GM18868 (cell line): ENCODE data around the gene SLCO2A1.

Source experiments
- ATAC-seq: cut with Tn5 transposase; IDR thresholded peaks from one replicate; pipeline ENCODE4 v1.9.1; 2021; ENCODE audit warnings: mild to moderate bottlenecking, moderate library complexity; ENCODE audit not compliant: unreplicated experiment

The SLCO2A1 gene

DNA sequence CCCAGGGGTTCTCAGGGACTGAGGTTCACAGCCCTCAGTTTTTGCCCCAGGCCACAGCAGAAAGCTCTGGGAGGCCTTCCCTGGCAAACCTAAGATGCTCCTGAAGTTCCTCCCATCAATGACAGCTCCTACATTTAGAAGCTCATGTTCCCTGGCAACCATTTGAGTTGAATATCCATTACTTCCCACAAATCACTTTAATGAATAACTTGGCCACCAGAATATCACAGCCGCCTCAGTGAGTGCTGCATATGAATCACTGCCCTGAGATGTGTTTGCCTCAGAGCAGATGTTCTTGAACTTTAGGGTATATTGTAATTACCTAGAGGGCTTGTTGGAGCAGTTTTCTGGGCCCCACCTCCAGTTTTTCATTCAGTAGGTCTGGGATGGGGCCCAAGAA lies 27.4 kb downstream of the SLCO2A1 start:
- ATAC-seq = no peak

DNA sequence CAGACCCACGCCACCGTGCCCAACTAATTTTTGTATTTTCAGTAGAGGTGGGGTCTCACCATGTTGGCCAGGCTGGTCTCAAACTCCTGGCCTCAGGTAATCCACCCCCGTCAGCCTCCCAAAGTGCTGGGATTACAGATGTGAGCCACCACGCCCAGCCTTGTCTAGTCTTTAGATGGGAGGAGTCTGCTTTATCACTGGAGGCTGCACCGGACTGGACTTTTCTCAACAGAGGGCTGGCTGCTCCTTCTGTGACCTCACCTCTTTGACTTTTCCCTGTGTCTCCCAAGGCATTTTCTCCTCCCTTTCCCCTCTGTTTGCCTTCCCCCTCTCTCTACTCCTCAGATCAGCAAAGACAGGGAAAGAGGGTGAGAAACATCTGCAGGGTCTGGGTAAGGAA lies 28.5 kb downstream of the SLCO2A1 start:
- no peak for ATAC-seq

- ATAC-seq = no peak
These were observed 29.6 kb downstream of the SLCO2A1 start for GRCh38 chr3:133999891-134000685.

DNA sequence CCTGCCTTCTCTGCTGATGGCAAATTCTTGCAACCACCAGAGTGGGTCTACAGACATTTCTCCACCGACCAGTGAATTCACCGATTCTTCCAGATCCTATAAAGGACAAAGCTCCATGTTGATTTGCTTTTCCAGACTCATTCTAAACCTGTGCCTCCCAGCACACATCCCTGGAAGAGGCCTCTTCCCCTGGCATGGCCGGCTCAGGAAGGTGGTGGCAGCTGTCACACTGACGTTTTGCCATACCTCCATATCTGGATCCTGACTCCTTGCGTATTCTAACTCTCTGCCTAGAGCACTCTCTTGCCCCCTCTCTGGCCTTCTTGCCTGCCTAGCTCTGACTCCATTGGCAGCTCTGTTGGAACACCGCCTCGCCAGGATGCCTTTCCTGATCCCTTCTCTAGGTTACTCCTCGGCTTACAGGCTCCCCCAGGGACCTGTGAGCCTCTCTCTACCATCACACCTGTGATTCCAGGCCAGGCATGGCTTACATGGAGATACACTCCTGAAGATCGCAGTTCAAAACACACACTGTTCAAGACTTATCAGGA lies 31.0 kb downstream of the SLCO2A1 start:
- ATAC-seq = no peak

- ATAC-seq = no peak
These were observed 31.7 kb downstream of the SLCO2A1 start for GRCh38 chr3:133997871-133998635.

DNA sequence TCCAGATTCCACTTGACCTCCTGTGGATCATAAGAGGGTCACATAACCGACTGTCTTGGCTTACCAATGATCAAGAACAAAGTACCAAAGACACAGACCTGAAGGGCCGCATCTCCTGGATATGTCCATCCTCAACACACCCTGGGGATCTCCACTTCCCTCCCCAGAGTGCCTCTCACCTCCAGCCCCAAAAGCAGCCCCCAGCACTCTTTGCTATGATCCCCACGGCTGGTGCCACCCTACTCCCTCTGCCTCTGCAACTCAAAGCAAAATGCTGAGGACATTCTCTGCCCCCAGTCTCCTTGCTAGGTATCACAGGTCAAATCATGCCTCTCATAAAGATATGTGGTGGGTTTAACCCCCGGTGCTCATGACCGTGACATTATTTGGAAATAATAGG lies 32.7 kb downstream of the SLCO2A1 start:
- ATAC-seq = no peak

GRCh38 chr3:133996251-133996661 lies 33.5 kb downstream of the SLCO2A1 start:
- ATAC-seq = no peak

DNA sequence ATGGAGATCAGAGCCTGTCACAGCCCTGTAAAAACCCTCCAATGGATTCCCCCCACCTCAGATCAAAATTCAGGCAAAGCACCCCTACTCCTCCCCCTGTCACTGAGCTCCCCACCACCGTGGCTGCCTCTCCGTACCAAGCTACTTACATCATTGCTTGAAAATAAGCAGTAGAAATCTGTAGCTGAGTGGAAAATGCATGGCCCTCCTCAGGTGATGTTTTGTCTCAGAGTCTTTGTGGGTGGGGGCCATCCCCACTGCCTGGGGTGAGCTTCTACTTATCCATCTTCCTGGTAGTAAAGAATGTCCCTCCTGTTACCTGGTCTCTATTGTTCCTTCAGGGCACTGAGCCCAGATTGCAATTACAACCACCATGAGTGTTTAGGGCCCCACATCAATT lies 34.5 kb downstream of the SLCO2A1 start:
- ATAC-seq = no peak

DNA sequence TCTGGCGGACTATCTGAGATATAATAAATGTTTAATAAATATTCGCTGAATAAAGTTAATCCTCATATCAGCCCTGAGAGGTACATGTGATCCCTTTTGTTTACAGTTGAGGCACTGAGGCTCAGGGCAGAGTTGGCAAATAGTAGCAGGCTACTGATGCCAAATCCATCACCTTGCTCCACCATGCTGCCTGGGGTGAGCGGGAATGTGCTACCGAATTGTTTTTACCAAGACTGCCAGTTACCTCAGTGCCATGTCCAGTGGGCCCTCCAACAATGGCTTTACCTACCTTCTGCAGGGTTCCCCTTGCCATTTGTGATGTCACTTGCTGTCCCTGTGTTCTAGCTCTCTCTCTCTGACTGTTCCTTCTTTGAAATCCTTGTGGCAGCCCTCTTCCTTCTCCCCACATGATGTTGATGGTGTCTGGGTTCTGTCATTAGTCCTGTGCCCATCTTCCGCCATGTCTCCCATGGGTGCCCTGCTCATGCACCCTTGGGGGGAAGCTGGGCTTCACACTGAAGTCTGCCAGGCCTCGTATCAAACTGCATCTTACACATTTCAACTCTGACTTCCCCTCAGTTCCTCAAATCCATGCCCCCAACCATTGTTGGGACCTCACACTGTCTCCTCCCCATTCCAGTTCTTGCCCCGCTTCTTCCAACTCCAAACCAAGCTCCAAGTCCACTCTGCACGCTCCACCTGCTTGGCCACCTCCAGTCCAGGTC lies 35.4 kb downstream of the SLCO2A1 start:
- no peak for ATAC-seq

GRCh38 chr3:133992951-133993620 lies 36.6 kb downstream of the SLCO2A1 start:
- ATAC-seq = no peak

DNA sequence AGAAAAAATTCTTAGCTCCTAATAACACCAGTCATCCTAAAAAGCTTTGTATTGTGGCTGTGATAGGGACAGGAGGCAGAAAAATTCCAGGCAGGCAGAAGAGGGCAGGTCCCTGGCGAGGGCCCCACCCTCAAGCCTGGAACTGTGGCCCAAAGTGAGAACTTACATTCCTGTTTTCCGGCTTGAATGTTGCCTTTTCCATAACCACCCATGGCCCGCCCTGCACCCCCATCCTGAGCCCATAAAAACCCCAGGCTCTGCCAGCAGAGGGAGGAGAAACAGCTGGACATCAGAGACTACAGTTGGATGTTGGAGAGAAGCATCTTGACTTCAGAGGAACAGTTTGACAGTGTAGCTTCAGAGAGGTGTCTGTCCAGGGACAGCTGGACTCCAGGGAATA lies 37.3 kb downstream of the SLCO2A1 start:
- ATAC-seq = no peak

DNA sequence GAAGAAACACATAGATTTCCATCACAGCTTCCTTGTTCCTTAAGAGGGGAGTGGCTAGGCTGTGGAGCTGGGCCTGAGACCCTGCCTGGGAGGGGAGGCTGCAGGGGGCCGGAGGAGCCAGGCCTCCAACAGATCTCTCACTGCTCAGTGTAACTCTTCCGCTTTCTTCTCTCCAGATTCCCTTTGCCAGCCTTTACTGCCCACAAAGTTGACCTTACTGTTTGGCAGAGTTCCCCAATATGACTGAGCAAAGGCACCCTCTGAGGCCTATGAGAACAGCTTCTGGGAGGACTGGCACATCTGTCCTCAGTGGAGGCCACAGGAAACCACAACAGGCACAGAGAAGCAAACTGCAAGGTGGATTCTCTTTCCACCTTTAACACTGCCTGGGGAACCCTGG lies 38.1 kb downstream of the SLCO2A1 start:
- ATAC-seq = no peak

- no peak for ATAC-seq
These were observed 38.5 kb downstream of the SLCO2A1 start for GRCh38 chr3:133991209-133991608.

DNA sequence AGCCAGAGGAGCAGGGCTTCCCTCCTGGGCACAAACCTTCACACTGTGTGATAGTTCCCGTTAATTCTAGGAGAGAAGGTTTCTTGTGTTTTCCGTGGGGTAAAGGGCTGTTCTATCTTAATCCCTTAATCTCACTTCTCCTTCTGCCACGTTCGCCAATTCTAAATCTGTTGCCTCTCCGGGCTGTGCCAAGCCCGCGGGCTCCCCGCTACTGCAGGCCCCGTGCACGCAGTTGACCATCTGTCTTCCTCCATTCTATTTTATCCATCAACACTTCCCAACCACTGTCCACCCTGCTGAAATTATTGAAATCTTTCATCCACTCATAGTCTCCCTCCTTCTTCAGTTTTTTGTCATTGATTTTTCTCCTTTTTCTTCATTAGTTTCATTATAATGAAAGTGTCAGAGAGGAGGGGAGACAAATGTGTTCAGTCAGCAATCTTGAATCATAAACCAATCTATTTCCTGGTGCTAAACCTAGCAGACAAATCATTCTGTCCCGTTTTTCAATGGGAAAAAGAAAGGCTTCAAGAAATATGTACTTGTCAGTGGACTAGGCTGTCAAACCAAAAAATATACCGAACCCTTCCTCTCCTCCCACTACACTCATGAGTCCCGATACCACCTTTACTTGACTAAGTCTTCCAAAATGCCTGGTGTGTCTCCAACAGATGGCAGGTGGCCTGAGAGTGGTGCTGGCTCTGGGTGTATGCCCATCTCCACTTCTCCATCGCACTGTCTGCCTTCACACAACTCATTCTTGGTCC lies 39.6 kb downstream of the SLCO2A1 start:
- no peak for ATAC-seq

DNA sequence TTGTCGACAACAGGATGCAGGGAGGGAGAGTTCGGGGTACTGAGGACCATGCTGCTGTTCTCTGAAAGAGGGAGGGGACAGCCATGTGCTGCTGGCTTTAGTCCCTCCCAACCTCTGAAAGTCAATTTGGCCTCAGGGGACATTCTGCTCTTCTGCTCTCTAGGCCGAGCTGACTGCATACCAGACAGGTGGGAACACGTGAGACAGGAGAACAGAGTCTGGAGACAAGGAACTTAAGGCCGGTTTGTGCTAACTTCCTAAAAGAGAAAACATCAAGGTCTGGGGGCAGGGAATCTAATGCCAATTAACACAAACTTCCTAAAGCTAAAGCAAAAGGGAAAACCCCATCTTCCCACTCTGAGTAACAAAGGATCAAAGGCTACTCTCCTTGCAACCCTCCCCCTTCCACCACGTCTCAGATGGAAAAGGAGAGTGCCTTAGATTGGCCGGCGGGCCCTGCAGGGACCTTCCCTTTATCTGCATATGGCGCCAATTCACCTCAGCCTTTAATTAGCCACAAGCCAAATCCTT lies 41.0 kb downstream of the SLCO2A1 start:
- ATAC-seq = no peak

DNA sequence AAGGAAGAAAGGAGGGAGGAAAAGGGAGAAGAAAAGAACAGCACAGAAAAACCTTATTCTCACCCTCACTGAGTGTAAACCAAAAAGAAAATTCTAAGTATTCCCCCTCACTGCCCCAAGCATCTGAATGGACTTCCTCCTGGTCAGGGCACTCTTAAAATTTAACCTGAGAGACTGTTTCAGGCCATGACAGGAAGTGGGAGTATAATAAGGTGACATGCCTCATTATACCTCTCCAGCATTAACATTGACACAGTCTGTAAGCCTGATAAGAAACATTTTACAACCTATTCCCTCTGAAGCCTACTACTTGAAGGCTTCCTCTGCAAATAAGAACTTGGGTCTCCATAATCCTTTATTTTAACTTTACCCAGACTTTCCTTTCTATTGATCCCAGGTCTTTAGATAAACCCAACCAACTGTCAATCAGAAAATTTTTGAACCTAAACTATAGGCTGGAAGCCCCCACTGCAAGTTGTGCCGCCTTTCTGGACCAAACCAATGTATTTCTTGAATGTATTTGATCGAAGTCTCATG lies 41.7 kb downstream of the SLCO2A1 start:
- no peak for ATAC-seq

- no peak for ATAC-seq
These were observed 42.6 kb downstream of the SLCO2A1 start for GRCh38 chr3:133987136-133987535.

- no peak for ATAC-seq
These were observed 43.4 kb downstream of the SLCO2A1 start for GRCh38 chr3:133986311-133986710.

DNA sequence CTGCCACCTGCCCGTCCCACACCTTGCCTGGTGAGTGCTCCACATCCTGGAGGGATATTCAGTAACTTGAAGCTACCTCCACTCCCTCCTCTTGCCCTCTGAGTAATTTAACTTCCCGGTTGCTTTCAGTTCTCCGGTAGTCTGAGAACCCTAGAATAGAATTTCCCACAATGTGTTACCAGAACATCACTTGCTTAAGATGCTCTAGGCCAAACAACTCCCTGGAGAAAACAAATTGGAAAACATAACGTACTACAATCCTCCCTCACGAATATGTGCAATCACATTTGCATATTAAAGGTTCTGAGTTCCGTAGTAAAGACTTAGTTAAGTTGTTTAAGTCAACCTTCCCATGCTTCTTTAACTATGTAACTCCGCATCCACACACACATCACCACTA lies 44.8 kb downstream of the SLCO2A1 start:
- no peak for ATAC-seq
